Esophagus muscularis mucosa (tissue), 4 donors: Measurements from ENCODE around the gene CLEC1B.

ENCODE experiments used
- EP300 ChIP-seq: sonication (generic); formaldehyde crosslinking; IDR thresholded peaks from one replicate; pipeline ENCODE4 v1.6.1; 2017; ENCODE audit warnings: antibody characterized with exemption
- POLR2A ChIP-seq: fragments of 450-650 bp; IDR thresholded peaks from one replicate; pipeline ENCODE4 v1.6.1; 2017; ENCODE audit warnings: antibody characterized with exemption, moderate library complexity, mild to moderate bottlenecking, low read depth
- TF ChIP-seq, protein P1 (sequence below), 3 experiments: fragments of 200-600 bp in 2 of 3; fragments of 450-650 bp in 1 of 3; sonication (generic) in 2 of 3; IDR thresholded peaks; one replicate each; pipeline ENCODE4 v1.5.1; 2017 to 2019; ENCODE audit warnings: antibody characterized with exemption in 3 of 3, mild to moderate bottlenecking in 2 of 3, moderate library complexity in 1 of 3

DNA sequence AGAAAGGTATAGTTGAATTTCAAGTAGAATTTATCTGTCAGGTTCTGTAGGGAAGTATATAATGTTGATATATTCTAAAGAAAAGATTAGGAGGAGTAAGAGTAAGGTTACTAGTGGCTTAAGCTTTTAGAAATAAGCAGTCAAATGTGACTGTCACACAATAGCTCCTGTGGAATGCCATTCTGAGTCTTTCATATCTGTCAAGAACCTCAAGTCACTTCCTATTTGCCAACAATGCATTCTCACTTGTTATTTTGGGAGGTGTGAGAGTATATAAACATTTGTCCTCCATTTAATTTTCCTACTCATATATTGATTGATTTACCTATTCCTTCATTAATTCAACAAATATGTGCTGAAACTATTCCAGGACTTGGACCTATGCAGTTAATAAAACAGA, 43.2 kb upstream of the CLEC1B start:
- TF ChIP-seq, protein P1, sequence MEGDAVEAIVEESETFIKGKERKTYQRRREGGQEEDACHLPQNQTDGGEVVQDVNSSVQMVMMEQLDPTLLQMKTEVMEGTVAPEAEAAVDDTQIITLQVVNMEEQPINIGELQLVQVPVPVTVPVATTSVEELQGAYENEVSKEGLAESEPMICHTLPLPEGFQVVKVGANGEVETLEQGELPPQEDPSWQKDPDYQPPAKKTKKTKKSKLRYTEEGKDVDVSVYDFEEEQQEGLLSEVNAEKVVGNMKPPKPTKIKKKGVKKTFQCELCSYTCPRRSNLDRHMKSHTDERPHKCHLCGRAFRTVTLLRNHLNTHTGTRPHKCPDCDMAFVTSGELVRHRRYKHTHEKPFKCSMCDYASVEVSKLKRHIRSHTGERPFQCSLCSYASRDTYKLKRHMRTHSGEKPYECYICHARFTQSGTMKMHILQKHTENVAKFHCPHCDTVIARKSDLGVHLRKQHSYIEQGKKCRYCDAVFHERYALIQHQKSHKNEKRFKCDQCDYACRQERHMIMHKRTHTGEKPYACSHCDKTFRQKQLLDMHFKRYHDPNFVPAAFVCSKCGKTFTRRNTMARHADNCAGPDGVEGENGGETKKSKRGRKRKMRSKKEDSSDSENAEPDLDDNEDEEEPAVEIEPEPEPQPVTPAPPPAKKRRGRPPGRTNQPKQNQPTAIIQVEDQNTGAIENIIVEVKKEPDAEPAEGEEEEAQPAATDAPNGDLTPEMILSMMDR (IDR thresholded peaks at IDR 0.05): no peak
- TF ChIP-seq EP300: no peak
- no peak for TF ChIP-seq POLR2A
